HepG2 (cell line): ENCODE results near the gene MYH7. TPM values are rescaled to one million over a fixed set of nuclear protein-coding genes. Genes with fewer than 3 reads are reported as not detected.

Experiments
- AGO1 ChIP-seq: fragments of 200-400 bp; formaldehyde crosslinking; IDR thresholded peaks from 2 replicates; pipeline ENCODE4 v1.6.1; 2017; ENCODE audit warnings: mild to moderate bottlenecking, low read depth, low read length, moderate library complexity; ENCODE audit not compliant: poor library complexity, severe bottlenecking
- ATM ChIP-seq: fragments of 450-650 bp; IDR thresholded peaks from 2 replicates; pipeline ENCODE4 v1.7.1; 2017; ENCODE audit warnings: mild to moderate bottlenecking, borderline replicate concordance
- BORCS8-MEF2B ChIP-seq: sonication (generic); formaldehyde crosslinking; IDR thresholded peaks from 2 replicates; pipeline ENCODE4 v1.8.0; 2022; ENCODE audit warnings: mild to moderate bottlenecking, missing genetic modification reagents
- HINFP ChIP-seq: sonication (generic); formaldehyde crosslinking; IDR thresholded peaks from 2 replicates; pipeline ENCODE4 v1.4.0; 2020; ENCODE audit warnings: low read depth, mild to moderate bottlenecking, missing genetic modification reagents
- IKZF5 ChIP-seq: IDR thresholded peaks from 2 replicates; pipeline ENCODE4 v1.6.1; 2018; ENCODE audit warnings: missing genetic modification reagents, mild to moderate bottlenecking, missing compliant biosample characterization
- KDM3A ChIP-seq: IDR thresholded peaks from 2 replicates; pipeline ENCODE4 v1.6.1; 2018; ENCODE audit warnings: low read depth, missing compliant biosample characterization
- PAXIP1 ChIP-seq: sonication (generic); formaldehyde crosslinking; conservative IDR thresholded peaks from 2 replicates; pipeline ENCODE4 v1.4.0; 2020; ENCODE audit warnings: mild to moderate bottlenecking, missing genetic modification reagents, moderate library complexity
- SIX4 ChIP-seq: sonication (generic); formaldehyde crosslinking; IDR thresholded peaks from 2 replicates; pipeline ENCODE4 v1.4.0; 2020; ENCODE audit warnings: missing genetic modification reagents
- ZBTB49 ChIP-seq: sonication (generic); formaldehyde crosslinking; IDR thresholded peaks from 2 replicates; pipeline ENCODE4 v1.4.0; 2020; ENCODE audit warnings: missing genetic modification reagents, borderline replicate concordance
- ZNF335 ChIP-seq: sonication (generic); formaldehyde crosslinking; IDR thresholded peaks from 2 replicates; pipeline ENCODE4 v1.4.0; 2020; ENCODE audit warnings: missing genetic modification reagents
- ZNF431 ChIP-seq: sonication (generic); formaldehyde crosslinking; IDR thresholded peaks from 2 replicates; pipeline ENCODE4 v1.9.0; 2022; ENCODE audit warnings: missing genetic modification reagents, low read depth, mild to moderate bottlenecking, borderline replicate concordance
- ZNF564 ChIP-seq: sonication (generic); formaldehyde crosslinking; IDR thresholded peaks from 2 replicates; pipeline ENCODE4 v1.8.1; 2023; ENCODE audit warnings: mild to moderate bottlenecking, missing genetic modification reagents
- ZNF773 ChIP-seq: sonication (generic); formaldehyde crosslinking; IDR thresholded peaks from 2 replicates; pipeline ENCODE4 v1.4.0; 2020; ENCODE audit warnings: missing genetic modification reagents, borderline replicate concordance
- polyA plus RNA-seq, 8 experiments: library from polyadenylated mRNA; depleted of rRNA in 3 of 8; stranded (reverse) in 7 of 8; unstranded in 1 of 8; fragments of >200 nt; fragmentation: Illumina TruSeq in 4 of 8; extraction: Trizol in 4 of 8; gene quantifications; 2 replicates each; pipeline versions ENCODE4 v1.2.1 to v1.2.3, GENCODE V29; 2011 to 2016; ENCODE audit warnings: low read depth in 4 of 8, missing spikeins in 1 of 8, mixed read lengths in 1 of 8; ENCODE audit not compliant: insufficient read depth in 1 of 8
- total RNA-seq, 5 experiments: library from RNA; depleted of rRNA; stranded (reverse); fragments of >200 nt; fragmentation: Illumina TruSeq; extraction: Trizol; gene quantifications; 2 replicates each; pipeline ENCODE4 v1.2.3, GENCODE V29; 2016; ENCODE audit warnings: low read depth in 1 of 5
- TF ChIP-seq, protein P1 (sequence below): sonication (generic); formaldehyde crosslinking; conservative IDR thresholded peaks from 2 replicates; pipeline ENCODE4 v1.4.0; 2020; ENCODE audit warnings: missing genetic modification reagents
- TF ChIP-seq, protein P2 (sequence below): sonication (generic); formaldehyde crosslinking; IDR thresholded peaks from 2 replicates; pipeline ENCODE4 v1.4.0; 2020; ENCODE audit warnings: missing genetic modification reagents, borderline replicate concordance

MYH7 gene
- total and polyA plus RNA-seq, 2 of the 13 experiments (the other 11 are each of a cell fraction or from before 2014, with no cell fraction given): 0.04 TPM; not detected in 1

- TF ChIP-seq PAXIP1 (CRISPR knock-in tag) (no peak), ZBTB49 (no peak), ATM (no peak), ZNF335 (no peak), ZNF773 (CRISPR knock-in tag) (no peak; the same call in 1 of the 2 replicates), ZNF431 (0 out of 2 replicates have a peak, but pooled peaks have one; percentile 48), SIX4 (CRISPR knock-in tag) (0 out of 2 replicates have a peak, but pooled peaks have one; percentile 15), IKZF5 (peak; percentile 72; the same call in 1 of the 2 replicates), KDM3A (CRISPR knock-in tag) (peak; percentile 89), ZNF564 (CRISPR knock-in tag) (no peak), HINFP (CRISPR knock-in tag) (peak; percentile 79; the same call in 1 of the 2 replicates), BORCS8-MEF2B (peak; percentile 97), AGO1 (no peak)
- TF ChIP-seq, protein P1, sequence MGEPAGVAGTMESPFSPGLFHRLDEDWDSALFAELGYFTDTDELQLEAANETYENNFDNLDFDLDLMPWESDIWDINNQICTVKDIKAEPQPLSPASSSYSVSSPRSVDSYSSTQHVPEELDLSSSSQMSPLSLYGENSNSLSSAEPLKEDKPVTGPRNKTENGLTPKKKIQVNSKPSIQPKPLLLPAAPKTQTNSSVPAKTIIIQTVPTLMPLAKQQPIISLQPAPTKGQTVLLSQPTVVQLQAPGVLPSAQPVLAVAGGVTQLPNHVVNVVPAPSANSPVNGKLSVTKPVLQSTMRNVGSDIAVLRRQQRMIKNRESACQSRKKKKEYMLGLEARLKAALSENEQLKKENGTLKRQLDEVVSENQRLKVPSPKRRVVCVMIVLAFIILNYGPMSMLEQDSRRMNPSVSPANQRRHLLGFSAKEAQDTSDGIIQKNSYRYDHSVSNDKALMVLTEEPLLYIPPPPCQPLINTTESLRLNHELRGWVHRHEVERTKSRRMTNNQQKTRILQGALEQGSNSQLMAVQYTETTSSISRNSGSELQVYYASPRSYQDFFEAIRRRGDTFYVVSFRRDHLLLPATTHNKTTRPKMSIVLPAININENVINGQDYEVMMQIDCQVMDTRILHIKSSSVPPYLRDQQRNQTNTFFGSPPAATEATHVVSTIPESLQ (CRISPR knock-in tag): no peak
- TF ChIP-seq, protein P2, sequence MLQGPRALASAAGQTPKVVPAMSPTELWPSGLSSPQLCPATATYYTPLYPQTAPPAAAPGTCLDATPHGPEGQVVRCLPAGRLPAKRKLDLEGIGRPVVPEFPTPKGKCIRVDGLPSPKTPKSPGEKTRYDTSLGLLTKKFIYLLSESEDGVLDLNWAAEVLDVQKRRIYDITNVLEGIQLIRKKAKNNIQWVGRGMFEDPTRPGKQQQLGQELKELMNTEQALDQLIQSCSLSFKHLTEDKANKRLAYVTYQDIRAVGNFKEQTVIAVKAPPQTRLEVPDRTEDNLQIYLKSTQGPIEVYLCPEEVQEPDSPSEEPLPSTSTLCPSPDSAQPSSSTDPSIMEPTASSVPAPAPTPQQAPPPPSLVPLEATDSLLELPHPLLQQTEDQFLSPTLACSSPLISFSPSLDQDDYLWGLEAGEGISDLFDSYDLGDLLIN (CRISPR knock-in tag): peak; percentile 79; the same call in 1 of the 2 replicates
Observed at GRCh38 chr14:23379366-23380196, 55.9 kb downstream of the MYH7 start (continued).
